ENCODE measurements around the gene TGFB2. TPM values are rescaled to one million over a fixed set of nuclear protein-coding genes. Genes with fewer than 3 reads are reported as not detected.

The TGFB2 gene
- total and polyA plus RNA-seq, 2 donors (not counting 3 experiments of a cell fraction or from before 2014, with no cell fraction given), result 21.2 to 43.5 TPM

- Histone ChIP-seq H3K36me3 (ENCODE audit: control insufficient read depth in 2 of 2, extremely low read depth in 1 of 2, insufficient read depth in 2 of 2, low read length in 2 of 2) (no peaks in the 10 kb centered on the region), H3K9ac (replicated peaks; ENCODE audit: extremely low read depth, insufficient read depth, low read length) (no peak overlapping the region), H3K79me2 (ENCODE audit: control insufficient read depth, insufficient read depth, low read length) (peaks cover 16% of the 10 kb centered on the region), H3K9me3 (replicated peaks; ENCODE audit: control insufficient read depth, insufficient read depth, low read length) (no peaks in the 10 kb centered on the region), H3K9me1 (replicated peaks; ENCODE audit: control insufficient read depth, extremely low read depth, insufficient read depth, low read length) (no peaks in the 10 kb centered on the region), H3K4me2 (ENCODE audit: insufficient read depth, low read length) (no peak overlapping the region), H3K27me3 (ENCODE audit: control insufficient read depth in 2 of 2, insufficient read depth in 2 of 2, low read length in 2 of 2) (no peaks in the 10 kb centered on the region), H2AFZ (ENCODE audit: low read depth, low read length) (no peak overlapping the region), H3K4me3 (replicated peaks in 1 of 3; ENCODE audit: insufficient read depth in 1 of 3, low read depth in 1 of 3, low read length in 3 of 3) (no peak overlapping the region), H3K27ac (ENCODE audit: insufficient read depth, low read depth, low read length) (no peak overlapping the region), H3K4me1 (ENCODE audit: control insufficient read depth, extremely low read depth, insufficient read depth, low read length) (no peaks in the 10 kb centered on the region), H4K20me1 (replicated peaks; ENCODE audit: control insufficient read depth, extremely low read depth, insufficient read depth, low read length) (no peaks in the 10 kb centered on the region)
- FAIRE-seq, result no peak
- CTCF ChIA-PET, result interaction anchor here (1.0 to 2.1 kb wide), 5 partner anchors 8 to 1365 kb away, joined by 4 to 9 read pairs (median 5); no protein-coding TSS in a partner anchor
- intact Hi-C loops (cut with micrococcal nuclease), result no loop called here
- TF ChIP-seq POLR2AphosphoS5 (IDR thresholded peaks at IDR 0.05; ENCODE audit: insufficient read depth, low read depth, low read length) (no peak), JUN (IDR thresholded peaks at IDR 0.05; ENCODE audit: borderline replicate concordance, insufficient read depth, insufficient read length, low read depth) (no peak), GATA2 (IDR thresholded peaks at IDR 0.05; ENCODE audit: insufficient read depth, insufficient read length, low read depth, low read length) (no peak), MYC (IDR thresholded peaks at IDR 0.05; ENCODE audit: low read depth, low read length) (no peak), POLR2A (IDR thresholded peaks at IDR 0.05; ENCODE audit: low read depth, low read length) (no peak), EZH2 (IDR thresholded peaks at IDR 0.05; ENCODE audit: borderline replicate concordance, low read depth, low read length, severe bottlenecking) (no peak), FOS (IDR thresholded peaks at IDR 0.05; ENCODE audit: borderline replicate concordance, insufficient read depth, low read length) (no peak)
- TF ChIP-seq, protein P1, sequence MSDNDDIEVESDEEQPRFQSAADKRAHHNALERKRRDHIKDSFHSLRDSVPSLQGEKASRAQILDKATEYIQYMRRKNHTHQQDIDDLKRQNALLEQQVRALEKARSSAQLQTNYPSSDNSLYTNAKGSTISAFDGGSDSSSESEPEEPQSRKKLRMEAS (IDR thresholded peaks at IDR 0.05; ENCODE audit: insufficient read depth, insufficient read length), result no peak
- TF ChIP-seq, protein P2, sequence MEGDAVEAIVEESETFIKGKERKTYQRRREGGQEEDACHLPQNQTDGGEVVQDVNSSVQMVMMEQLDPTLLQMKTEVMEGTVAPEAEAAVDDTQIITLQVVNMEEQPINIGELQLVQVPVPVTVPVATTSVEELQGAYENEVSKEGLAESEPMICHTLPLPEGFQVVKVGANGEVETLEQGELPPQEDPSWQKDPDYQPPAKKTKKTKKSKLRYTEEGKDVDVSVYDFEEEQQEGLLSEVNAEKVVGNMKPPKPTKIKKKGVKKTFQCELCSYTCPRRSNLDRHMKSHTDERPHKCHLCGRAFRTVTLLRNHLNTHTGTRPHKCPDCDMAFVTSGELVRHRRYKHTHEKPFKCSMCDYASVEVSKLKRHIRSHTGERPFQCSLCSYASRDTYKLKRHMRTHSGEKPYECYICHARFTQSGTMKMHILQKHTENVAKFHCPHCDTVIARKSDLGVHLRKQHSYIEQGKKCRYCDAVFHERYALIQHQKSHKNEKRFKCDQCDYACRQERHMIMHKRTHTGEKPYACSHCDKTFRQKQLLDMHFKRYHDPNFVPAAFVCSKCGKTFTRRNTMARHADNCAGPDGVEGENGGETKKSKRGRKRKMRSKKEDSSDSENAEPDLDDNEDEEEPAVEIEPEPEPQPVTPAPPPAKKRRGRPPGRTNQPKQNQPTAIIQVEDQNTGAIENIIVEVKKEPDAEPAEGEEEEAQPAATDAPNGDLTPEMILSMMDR (IDR thresholded peaks at IDR 0.05; ENCODE audit: extremely low read depth in 1 of 2, insufficient read depth in 1 of 2, low read depth in 1 of 2, low read length in 2 of 2), result no peak
- POLR2A ChIA-PET, result interaction anchor here (1.1 kb wide), 1 partner anchor 11 kb away, joined by 3 read pairs; the partner anchor contains the start of gene RRP15
- BruUV-seq (replicated peaks), result no TSS peak
- dilution Hi-C loops (cut with MboI; ENCODE audit: extremely low pct_ligation_motif_present, low sequenced_read_pairs), result no loop called here
- DNase-seq (ENCODE audit: low read depth, low spot score), result no peak
These were observed 49.0 kb upstream of the TGFB2 start for GRCh38 chr1:218296162-218296561.
